Parathyroid adenoma (tissue), 2 donors: ENCODE data around the gene MIGA1.

Experiments used
- H2AFZ ChIP-seq: fragments of 300-600 bp; sonication (generic); one replicate; pipeline ENCODE4 v1.7.0; 2017; ENCODE audit warnings: antibody characterized with exemption, mild to moderate bottlenecking
- H3K27ac ChIP-seq: fragments of 300-600 bp; sonication (generic); one replicate; pipeline ENCODE4 v1.7.0; 2017
- H3K27me3 ChIP-seq: fragments of 300-600 bp; sonication (generic); one replicate; pipeline ENCODE4 v1.7.0; 2017; ENCODE audit warnings: low read length; ENCODE audit not compliant: control insufficient read depth, insufficient read depth
- H3K36me3 ChIP-seq: fragments of 300-600 bp; sonication (generic); one replicate; pipeline ENCODE4 v1.7.0; 2017; ENCODE audit warnings: low read length; ENCODE audit not compliant: control insufficient read depth, insufficient read depth
- H3K4me1 ChIP-seq: fragments of 300-600 bp; sonication (generic); one replicate; pipeline ENCODE4 v1.7.0; 2017; ENCODE audit warnings: control low read depth
- H3K4me2 ChIP-seq: fragments of 300-600 bp; sonication (generic); one replicate; pipeline ENCODE4 v1.7.0; 2017; ENCODE audit warnings: low read length
- H3K4me3 ChIP-seq: fragments of 300-600 bp; sonication (generic); one replicate; pipeline ENCODE4 v1.7.0; 2017; ENCODE audit warnings: low read depth, low read length
- H3K79me2 ChIP-seq: fragments of 300-600 bp; sonication (generic); one replicate; pipeline ENCODE4 v1.7.0; 2017; ENCODE audit warnings: control low read depth
- H3K9ac ChIP-seq: fragments of 300-600 bp; sonication (generic); one replicate; pipeline ENCODE4 v1.7.0; 2017; ENCODE audit warnings: mild to moderate bottlenecking
- H3K9me3 ChIP-seq: fragments of 300-600 bp; sonication (generic); one replicate; pipeline ENCODE4 v1.7.0; 2017; ENCODE audit warnings: low read length; ENCODE audit not compliant: control insufficient read depth
- CTCF ChIP-seq: fragments of 300-600 bp; sonication (generic); IDR thresholded peaks from one replicate; pipeline ENCODE4 v1.7.0; 2017; ENCODE audit warnings: antibody characterized with exemption, mild to moderate bottlenecking
- donor health status: primary hyperparathyroidism.

MIGA1 gene

DNA sequence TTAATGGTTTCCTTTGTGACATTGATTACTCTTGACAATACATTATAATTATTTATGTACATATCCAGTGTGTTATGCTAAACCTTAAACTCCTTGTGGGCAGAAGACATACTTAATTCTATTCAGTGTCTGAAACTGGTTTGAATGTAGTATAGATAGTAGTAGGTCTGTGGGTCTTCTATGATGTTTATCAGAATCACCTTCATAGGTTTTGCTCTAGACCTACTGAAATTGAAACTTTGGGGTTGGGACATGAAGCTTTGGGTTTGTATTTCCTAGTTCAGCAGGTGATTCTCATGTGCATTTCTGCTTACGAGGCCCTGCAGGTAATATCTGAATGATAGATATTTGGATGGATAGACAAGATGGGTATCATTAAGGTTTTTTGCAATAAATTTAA is 48.6 kb downstream of the MIGA1 start:
- Histone ChIP-seq H3K79me2 (no peaks in the 10 kb centered on the region), H3K27ac (no peak overlapping the region), H2AFZ (no peak overlapping the region), H3K9ac (no peak overlapping the region), H3K4me2 (no peak overlapping the region), H3K27me3 (no peaks in the 10 kb centered on the region), H3K36me3 (no peaks in the 10 kb centered on the region), H3K9me3 (no peaks in the 10 kb centered on the region), H3K4me1 (no peaks in the 10 kb centered on the region), H3K4me3 (no peak overlapping the region)
- no peak for TF ChIP-seq CTCF

DNA sequence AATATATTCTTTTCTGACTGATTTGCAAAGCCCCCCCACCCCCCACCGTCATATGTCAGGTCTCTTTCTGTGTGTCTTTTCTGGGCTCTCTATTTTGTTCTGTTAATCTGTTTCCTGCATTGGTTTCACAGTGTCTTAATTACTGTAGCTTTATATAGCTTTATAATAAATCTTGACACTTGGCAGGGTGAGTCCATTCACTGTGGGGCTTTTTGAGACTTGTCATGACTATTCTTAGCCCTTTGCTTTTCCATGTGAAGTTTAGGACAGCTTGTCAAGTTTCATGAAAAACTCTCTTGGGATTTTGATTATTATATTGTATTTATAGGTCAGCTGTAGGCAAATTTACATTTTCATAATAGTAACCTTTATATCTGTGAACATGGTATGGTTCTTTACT is 50.4 kb downstream of the MIGA1 start:
- Histone ChIP-seq H3K27ac (no peak overlapping the region), H2AFZ (no peak overlapping the region), H3K4me2 (no peak overlapping the region), H3K79me2 (no peaks in the 10 kb centered on the region), H3K4me3 (no peak overlapping the region), H3K36me3 (no peaks in the 10 kb centered on the region), H3K4me1 (peaks cover under 1% of the 10 kb centered on the region), H3K9ac (no peak overlapping the region), H3K27me3 (no peaks in the 10 kb centered on the region), H3K9me3 (no peaks in the 10 kb centered on the region)
- no peak for TF ChIP-seq CTCF

GRCh38 chr1:77830946-77831345 is 51.5 kb downstream of the MIGA1 start:
- no peak overlapping the region for H3K4me2 ChIP-seq
- H3K27me3 ChIP-seq = no peaks in the 10 kb centered on the region
- no peaks in the 10 kb centered on the region for H3K9me3 ChIP-seq
- peaks cover 3% of the 10 kb centered on the region for H3K4me1 ChIP-seq
- no peak overlapping the region for H3K27ac ChIP-seq
- no peak overlapping the region for H2AFZ ChIP-seq
- TF ChIP-seq CTCF = no peak
- H3K9ac ChIP-seq = no peak overlapping the region
- H3K4me3 ChIP-seq = no peak overlapping the region
- H3K36me3 ChIP-seq = no peaks in the 10 kb centered on the region
- no peaks in the 10 kb centered on the region for H3K79me2 ChIP-seq

GRCh38 chr1:77831566-77831965 is 52.1 kb downstream of the MIGA1 start:
- no peak for TF ChIP-seq CTCF
- H2AFZ ChIP-seq = no peak overlapping the region
- H3K9ac ChIP-seq = no peak overlapping the region
- no peaks in the 10 kb centered on the region for H3K27me3 ChIP-seq
- H3K9me3 ChIP-seq = no peaks in the 10 kb centered on the region
- H3K27ac ChIP-seq = peak overlapping the region; percentile 15
- H3K4me3 ChIP-seq = no peak overlapping the region
- no peak overlapping the region for H3K4me2 ChIP-seq
- H3K36me3 ChIP-seq = no peaks in the 10 kb centered on the region
- no peaks in the 10 kb centered on the region for H3K79me2 ChIP-seq
- peaks cover 3% of the 10 kb centered on the region for H3K4me1 ChIP-seq

DNA sequence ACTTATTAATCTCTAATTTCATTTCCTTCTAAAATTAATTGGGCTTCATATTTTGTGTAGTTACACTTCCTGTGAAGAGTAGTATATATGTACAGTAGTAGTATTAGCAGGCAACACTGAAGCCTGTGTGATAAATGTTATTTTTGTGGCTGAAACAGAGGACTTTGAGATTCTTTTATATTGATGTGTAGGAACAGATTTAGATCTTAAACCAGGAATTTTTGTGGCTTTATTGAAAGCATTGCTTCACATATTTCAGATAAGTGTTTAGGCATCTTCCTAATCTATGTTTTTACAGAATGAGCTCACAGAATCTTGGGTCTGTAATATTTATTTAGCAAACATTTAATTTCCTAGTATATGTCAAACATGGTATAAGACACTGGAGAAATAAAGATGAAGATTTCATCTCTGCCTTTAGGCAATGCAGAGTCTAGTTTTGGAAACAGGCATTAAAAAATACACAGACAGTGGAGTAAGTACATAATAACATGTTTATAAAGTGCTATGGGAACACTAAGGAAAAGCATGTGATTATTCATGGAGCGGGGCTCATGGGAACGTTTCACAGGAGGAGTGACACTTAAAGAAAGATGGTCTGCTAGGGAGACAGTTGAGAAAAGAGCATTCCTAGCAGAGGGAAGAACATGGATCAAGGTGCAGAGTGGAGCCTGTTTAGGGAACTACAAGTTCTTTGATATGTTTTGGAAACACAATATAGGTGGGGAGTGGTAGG is 52.7 kb downstream of the MIGA1 start:
- Histone ChIP-seq H3K4me3 (no peak overlapping the region), H3K4me2 (no peak overlapping the region), H3K9me3 (no peaks in the 10 kb centered on the region), H3K27me3 (no peaks in the 10 kb centered on the region), H3K79me2 (no peaks in the 10 kb centered on the region), H3K36me3 (no peaks in the 10 kb centered on the region), H3K9ac (no peak overlapping the region), H3K4me1 (peaks cover 3% of the 10 kb centered on the region), H2AFZ (no peak overlapping the region), H3K27ac (no peak overlapping the region)
- TF ChIP-seq CTCF = no peak
